Stimulated activated CD4-positive, alpha-beta T cell treated with anti-CD3 and anti-CD28 coated beads, Interleukin-12 subunit alpha, Interleukin-12 subunit beta, amount 100 ng/mL, for 24 hours (primary cell): Measurements from ENCODE around the gene SMOC1.

Experiments used
- DNase-seq, 2 experiments: peaks; one replicate each; pipeline ENCODE4 v3.0.0-alpha.2; 2020; ENCODE audit warnings: low read depth in 2 of 2

SMOC1 gene

DNA sequence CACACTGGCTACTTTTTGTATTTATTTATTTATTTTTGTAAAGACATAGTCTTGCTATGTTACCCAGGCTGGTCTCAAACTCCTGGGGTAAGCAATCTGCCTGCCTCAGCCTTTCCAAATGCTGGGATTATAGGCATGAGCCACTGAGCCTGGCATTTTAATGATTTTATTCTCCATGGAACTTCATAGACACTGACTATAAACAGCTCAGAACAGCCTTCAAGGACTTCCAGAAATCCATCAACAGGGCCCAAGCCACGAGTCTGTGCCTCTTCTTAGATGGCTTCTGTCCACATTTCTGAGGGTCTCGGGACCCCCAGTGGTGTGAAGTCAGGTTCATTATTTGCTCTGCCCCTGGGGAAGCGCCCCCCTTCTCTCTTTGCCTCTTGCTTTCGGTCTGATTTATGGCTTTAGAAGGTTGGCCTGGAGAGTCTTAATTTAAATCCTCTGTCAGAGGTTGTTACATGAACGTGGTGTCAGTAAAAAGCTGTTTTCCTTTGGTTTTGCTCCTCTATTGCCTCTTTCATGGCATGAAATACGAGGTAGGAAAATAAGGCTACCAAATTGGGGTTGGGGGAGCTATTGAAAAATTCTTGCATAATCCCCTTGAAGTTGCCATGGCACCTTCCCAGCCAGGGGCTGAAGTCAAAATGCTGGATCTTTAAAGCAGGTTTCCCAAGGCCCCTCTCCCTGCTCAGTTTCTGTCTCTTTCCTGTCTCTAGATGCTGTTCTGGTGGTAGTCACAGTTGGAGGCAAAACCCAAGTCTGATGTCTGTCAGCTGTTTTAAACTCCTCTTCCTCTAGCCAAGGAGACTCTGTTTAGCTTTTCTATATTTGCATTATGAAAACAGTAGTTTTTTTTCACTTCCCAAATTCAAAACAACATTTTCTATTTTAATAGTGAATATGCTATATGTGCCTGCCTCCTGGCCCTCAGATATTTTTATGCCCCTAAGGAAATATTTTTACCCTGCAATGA is 129.4 kb downstream of the SMOC1 start:
- no peak for DNase-seq

GRCh38 chr14:70009961-70010360 is 130.7 kb downstream of the SMOC1 start:
- DNase-seq: no peak

DNA sequence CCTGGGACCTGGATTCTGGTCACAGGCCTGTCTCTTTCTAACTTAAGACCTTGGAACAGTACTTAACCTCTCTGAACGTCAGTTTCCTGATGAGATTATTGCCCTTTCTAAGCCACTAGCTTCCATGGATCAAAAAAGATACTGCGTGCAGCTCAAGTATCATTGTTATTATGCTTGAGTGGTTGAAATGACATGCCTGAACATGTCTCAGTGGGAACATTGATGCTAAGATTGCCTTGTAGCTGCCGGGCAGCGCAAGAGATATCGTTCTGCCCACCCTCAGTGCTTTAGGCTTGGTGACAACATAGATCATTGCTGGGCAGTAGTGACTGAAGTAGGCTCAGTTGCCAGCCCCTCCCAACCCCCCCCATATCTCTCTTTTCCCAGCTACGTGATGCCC is 131.9 kb downstream of the SMOC1 start:
- DNase-seq: no peak

DNA sequence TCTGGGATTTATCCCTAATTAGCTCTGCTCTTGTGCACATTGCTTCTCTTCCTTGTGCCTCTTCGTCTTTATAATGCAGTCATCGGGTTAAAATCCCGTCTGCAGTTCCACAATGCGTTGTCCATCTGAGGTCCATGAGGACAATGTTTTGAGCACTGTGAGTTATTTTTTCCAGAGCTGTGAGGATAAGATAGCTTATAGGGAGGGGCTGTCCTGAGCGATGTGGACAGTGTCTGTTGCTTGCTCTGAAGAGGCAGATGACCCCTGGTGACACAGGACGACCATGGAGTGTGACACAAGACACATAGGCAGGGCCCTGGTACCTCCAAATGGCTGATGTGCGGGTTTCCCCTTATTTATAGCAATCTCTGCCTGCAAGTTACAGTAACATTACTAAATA is 132.5 kb downstream of the SMOC1 start:
- DNase-seq: no peak

- peak in 1 of 2 experiments; percentile 33 for DNase-seq
These were observed 134.2 kb downstream of the SMOC1 start for GRCh38 chr14:70013271-70013873.

GRCh38 chr14:70014406-70015095 is 135.3 kb downstream of the SMOC1 start:
- no peak for DNase-seq

DNA sequence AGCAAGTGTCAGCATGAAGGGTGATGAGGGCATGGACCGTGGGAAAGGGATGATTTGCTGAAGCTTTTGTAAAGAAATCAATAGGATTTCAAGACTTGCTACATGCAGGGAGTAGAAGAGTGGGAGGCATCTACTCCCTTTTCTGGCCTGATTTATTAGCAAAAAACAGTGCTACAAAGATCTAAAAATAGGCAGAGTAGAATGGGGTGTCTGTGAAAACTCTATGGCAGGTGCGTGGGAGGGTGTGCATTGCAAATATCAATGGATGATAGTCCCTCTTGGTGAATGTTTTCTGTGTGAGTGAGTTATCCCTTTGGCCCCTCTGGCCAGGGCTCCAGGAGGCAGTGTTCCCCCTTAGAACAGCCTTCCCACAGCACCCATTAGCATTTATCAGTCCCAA is 139.0 kb downstream of the SMOC1 start:
- DNase-seq: no peak

GRCh38 chr14:70018713-70019211 is 139.5 kb downstream of the SMOC1 start:
- no peak for DNase-seq

GRCh38 chr14:70019695-70020094 is 140.5 kb downstream of the SMOC1 start:
- no peak for DNase-seq

DNA sequence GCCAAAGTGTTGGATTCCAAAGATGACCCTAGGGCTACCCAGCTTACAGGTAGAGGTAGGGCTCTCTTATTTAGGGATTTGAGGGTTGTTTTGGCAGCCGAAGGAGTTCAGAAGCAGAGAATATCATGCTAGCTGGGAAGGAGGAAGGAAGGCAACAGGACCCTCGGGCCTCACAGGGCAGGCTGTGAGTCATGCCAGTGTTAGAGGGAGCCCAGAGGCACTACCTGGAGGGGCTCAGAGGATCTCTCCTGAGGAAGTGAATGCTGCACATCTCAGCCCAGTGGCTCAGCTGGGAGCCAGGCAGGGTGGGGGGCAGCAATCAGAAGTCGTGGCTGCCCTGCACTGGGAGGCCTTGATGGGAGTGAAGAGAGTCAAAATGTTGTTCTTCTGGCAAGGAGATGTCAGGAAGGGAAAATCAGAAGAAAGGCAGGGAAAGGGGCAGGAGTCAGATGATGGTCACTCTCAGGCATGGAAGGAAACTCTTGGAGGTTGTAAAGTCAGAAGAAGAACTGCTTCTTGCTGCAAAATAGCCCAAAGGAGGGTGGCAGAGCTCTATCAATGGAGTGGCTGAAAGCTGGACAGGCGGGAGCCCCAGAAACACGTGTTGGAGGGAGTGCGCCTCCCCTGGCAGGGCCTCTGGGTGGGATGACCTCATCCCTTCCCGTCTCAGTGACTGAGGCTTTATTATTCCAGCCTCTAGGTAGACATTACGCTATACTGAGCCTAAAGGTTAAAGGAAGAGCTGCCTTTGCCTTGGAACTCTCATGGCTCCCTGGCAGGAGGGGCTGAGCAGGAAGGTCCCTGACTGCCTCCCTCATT is 141.3 kb downstream of the SMOC1 start:
- no peak for DNase-seq

GRCh38 chr14:70021548-70022220 is 142.5 kb downstream of the SMOC1 start:
- no peak for DNase-seq

DNA sequence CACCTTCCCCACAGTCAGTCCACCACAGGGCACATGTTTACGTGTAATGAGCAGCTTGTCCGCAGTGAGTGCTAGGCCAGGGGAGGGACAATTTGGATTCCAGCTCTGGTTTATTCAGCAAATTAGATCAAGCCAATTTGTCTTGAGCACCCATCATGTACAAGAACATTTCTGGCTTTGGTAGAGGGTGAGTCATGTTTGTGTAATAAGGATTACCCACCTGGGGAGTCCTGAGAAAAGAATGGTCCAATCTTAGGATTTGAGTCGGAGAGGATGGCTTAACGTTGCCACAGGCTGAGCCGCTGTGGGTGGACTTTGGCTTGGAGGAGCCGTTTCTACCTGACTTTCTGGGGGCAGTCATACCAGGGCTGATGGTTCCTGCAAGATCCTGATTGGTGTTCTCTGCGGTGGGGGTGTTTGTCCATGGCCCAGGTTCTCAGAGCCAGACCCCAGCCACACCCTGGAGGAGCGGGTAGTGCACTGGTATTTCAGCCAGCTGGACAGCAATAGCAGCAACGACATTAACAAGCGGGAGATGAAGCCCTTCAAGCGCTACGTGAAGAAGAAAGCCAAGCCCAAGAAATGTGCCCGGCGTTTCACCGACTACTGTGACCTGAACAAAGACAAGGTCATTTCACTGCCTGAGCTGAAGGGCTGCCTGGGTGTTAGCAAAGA is 143.7 kb downstream of the SMOC1 start:
- DNase-seq: no peak

DNA sequence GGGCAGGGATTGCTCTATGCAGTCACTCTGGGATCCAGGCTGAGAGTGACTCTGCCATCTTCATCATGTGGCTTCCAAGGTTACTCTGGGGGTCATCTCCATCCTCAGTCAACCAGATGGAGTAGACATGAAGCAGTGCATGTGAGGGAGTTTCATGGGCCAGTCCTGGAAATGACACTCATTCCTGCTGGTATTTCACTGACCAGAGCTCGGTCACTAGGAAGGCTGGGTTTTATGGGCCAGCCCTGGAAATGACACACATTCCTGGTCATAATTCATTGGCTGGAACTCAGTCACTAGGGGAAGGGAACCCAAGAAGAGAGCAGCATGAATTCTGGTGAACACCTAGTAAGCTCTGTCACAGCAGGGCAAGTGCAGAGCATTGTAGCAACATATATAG is 144.7 kb downstream of the SMOC1 start:
- no peak for DNase-seq

- DNase-seq: peak; percentile 30 to 73
These were observed 148.7 kb downstream of the SMOC1 start for GRCh38 chr14:70027785-70028428.

DNA sequence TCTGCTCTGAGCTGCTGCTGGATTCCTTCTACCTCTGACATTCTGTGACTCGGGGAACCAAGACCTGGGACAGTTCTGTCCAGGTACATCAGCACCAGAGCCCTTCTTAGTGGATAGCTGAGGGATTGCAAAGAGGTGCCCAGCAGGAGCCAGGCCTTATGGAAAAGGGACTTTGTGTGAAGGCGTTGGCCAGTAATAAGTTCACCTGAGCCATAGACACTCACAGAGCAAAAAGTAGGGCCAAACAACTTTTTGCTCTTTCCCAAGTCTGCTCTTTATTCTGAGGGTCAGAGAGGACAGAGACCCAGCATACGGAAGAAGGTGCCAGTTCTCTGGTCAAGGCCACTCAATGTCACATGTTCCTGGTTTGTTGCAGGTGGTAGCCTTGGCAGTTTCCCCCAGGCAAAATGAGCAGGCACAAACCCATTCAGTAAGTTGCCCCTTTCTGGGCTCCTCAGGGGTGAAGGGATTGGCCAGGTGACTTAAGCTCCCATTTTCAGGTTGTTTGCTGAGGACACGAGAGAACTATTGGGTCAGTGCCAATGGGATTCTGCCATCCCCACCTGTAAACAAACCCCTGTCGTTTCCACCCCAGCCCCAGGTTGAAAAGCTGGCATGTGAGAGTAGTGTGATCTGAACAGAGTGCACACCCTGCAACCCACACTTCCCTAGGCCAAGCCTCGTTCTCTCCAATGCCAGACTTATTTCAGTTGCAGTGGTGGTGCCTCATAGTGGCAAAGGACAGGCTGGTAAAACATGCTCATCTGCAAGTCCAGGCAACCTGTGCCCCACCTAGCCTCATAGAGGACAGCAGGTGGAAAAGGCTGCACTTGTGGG is 150.3 kb downstream of the SMOC1 start:
- no peak for DNase-seq

DNA sequence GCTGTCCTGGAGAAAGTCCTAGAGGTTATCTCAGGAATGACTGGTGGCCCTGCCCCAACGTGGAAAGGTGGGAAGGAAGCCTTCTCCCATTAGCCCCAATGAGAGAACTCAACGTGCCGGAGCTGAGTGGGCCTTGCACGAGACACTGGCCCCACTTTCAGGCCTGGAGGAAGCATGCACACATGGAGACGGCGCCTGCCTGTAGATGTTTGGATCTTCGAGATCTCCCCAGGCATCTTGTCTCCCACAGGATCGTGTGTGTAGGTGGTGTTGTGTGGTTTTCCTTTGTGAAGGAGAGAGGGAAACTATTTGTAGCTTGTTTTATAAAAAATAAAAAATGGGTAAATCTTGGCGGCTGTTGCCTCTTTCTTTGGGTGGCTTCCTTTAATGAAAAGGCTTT is 152.8 kb downstream of the SMOC1 start:
- no peak for DNase-seq

DNA sequence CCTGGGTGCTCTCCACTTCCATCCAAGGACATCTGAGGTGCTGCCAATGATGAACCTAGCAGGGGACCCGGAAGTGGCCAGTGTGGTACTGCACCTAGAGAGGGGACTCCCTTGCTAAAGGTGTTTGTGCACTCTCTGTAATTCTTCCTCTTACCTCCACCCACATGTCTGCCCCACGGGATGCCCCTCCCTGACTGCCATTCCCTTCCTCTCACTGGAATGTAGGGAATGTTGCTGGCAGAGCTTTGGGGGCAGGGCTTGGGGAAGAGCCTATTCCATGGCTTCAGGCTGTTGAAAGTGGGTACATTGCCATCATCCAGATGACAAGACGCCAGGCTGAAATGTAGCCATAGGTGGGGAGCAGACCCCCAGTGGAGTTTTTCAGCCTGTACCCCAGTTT is 153.2 kb downstream of the SMOC1 start:
- no peak for DNase-seq

DNA sequence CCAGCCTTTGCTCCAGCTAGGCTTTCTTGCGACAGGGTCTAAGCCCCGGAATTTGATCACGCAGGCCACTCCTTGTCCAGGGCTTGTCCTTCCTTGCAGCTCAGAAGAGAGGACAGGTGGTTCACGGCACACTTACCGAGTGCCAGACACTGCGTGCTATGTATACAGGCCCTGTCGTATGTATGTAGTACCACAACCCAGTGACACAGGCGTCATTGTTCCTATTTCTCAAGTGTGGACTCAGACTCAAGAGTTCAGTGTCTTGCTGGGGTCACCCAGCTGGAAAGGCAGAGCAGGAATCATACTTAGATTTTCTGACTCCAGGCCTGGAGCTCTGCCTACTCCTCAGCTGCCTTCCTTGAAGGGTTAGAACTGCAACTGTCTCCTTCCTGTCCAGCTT is 153.9 kb downstream of the SMOC1 start:
- no peak for DNase-seq

- no peak for DNase-seq
These were observed 154.3 kb downstream of the SMOC1 start for GRCh38 chr14:70033561-70033960.
